GM23248 (cell line): ENCODE results near the gene L2HGDH.

Experiments used
- EZH2 ChIP-seq: fragments of 200-600 bp; sonication (generic); IDR thresholded peaks from 2 replicates; pipeline ENCODE4 v1.6.1; 2018; ENCODE audit warnings: antibody characterized with exemption, mild to moderate bottlenecking; ENCODE audit not compliant: insufficient read depth, poor library complexity, severe bottlenecking
- EZH2phosphoT487 ChIP-seq: fragments of 200-600 bp; sonication (generic); IDR thresholded peaks from 2 replicates; pipeline ENCODE4 v1.6.1; 2018; ENCODE audit warnings: antibody characterized with exemption, moderate library complexity, mild to moderate bottlenecking, low read depth; ENCODE audit not compliant: insufficient read depth

GRCh38 chr14:50308363-50308915, 3.6 kb downstream of the L2HGDH start:
- no peak for TF ChIP-seq EZH2phosphoT487
- no peak for TF ChIP-seq EZH2
